GM10847 (cell line): ENCODE measurements around the gene HEATR3.

Experiments used
- POLR2A ChIP-seq: IDR thresholded peaks from 2 replicates; pipeline ENCODE4 v1.6.1; 2011; ENCODE audit not compliant: insufficient read length; ENCODE audit errors: extremely low read depth

HEATR3 gene

GRCh38 chr16:50040018-50040417 lies 25.8 kb upstream of the HEATR3 start:
- TF ChIP-seq POLR2A, result no peak

DNA sequence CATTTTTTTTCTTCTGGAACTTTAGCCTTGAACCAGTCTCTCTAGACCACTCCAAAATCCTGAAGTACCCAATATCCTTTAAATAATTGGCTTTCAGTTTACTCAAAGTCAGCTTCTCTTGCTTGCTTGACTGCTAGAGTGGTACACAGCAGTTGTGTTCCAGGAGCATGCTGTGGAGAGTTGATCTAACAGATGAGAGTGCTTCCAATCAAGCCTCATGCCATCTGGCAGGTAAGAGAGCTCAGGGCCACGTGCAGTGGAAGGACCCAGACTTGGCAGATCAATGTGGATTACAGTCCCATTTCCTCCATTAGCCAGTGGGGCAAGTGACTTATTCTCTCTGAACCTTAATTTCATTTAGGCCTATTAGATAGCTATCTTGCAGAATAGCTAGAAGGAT lies 25.1 kb upstream of the HEATR3 start:
- TF ChIP-seq POLR2A, result no peak

- no peak for TF ChIP-seq POLR2A
Observed at GRCh38 chr16:50043358-50043757, 22.4 kb upstream of the HEATR3 start.

DNA sequence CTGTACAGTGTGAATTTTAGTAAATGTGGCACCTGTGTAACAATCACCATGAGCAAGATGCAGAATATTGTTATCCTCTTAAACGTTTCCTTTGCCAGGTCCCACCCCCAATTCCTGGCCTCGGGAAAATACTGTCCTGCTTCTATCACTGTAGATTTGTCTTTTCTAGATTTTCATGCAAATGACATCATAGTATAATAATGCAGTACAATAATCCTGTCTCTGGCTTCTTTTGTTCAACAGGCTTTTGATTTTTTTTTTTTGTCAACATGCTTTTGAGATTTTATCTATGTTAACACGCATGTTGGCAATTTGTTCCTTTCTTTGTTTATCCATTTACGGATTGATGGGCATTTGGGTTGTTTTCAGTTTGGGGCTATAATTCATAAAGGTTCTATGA lies 20.4 kb upstream of the HEATR3 start:
- TF ChIP-seq POLR2A, result no peak

- no peak for TF ChIP-seq POLR2A
Observed at GRCh38 chr16:50046853-50047252, 18.9 kb upstream of the HEATR3 start.

GRCh38 chr16:50047864-50048263 lies 17.9 kb upstream of the HEATR3 start:
- TF ChIP-seq POLR2A, result no peak

DNA sequence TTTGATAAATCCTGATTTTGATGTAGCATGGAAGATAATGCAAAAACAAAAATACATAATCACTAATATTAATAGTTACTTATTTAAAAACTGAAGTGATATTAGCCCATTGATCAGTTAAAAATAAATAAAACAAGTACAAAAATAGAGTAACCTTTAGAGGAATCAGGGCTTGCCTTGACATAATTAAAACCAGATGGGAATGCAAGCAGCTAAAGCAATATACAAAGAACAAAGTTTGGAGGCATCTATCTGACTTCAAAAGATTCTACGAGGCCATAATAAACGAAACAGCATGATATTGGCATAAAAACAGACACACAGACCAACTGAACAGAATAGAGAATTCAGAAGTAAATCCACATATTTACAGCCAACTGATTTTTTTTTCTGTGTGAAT lies 15.0 kb upstream of the HEATR3 start:
- TF ChIP-seq POLR2A, result no peak

DNA sequence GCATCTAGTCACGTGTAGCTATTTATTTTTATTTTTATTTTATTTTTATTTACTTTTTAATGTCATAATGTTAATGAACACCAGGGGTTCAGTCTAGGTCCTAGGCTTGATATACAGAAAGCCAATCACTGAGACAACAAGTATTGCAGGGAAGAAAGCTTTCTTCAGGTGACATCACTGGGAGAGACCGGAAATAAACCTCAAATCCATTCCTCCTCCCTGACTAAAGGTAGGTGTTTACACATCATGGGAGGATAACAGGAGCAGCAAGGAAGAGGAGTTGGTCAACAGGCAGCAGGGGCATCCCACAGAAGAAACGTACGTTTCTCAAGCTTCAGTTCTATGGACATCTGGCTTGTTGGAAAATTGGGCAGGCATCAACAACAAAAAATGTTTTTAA lies 9.5 kb upstream of the HEATR3 start:
- TF ChIP-seq POLR2A, result no peak

DNA sequence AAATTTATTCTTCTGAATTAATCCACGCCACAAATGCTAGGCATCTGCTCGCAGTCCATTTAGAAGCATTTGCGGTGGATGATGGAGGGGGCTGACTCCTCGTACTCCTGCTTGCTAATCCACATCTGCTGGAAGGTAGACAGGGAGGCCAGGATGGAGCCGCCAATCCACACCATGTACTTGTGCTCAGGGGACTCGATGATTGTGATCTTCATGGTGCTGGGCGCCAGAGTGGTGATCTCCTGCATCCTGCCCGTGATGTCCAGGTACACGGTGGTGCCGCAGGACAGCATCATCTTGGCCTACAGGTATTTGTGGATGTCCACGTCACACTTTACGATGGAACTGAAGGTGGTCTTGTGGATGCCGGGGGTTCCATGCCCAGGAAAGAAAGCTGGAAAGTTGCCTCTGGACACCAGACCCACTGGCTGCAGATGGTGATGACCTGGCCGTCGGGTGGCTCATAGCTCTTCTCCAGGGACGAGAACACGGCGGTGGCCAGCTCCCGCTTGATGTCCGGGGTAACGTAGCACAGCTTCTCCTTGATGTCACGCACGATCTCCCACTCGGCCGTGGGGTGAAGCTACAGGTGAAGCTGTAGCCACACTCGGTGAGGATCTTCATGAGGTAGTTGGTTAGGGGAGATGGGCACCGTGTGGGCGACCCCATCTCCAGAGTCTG lies 7.5 kb upstream of the HEATR3 start:
- TF ChIP-seq POLR2A, result no peak

DNA sequence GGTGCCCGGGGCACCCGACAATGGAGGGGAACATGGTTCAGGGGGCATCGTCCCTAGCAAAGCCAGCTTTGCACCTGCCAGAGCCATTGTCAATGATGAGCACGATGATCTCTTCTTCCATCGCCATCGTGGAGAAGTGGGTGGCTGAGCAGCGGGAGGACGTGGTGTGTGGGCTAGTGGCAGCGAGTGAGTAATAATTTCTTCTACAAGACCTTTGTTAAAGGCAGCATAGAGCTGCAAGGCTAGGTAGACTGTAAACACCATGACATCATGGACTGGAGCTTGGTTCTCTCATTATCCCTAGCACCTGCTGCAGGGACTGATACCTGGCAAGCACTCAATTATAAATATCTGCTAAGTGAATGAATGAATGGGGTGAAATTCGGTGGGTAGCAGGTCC lies 6.7 kb upstream of the HEATR3 start:
- TF ChIP-seq POLR2A, result no peak

DNA sequence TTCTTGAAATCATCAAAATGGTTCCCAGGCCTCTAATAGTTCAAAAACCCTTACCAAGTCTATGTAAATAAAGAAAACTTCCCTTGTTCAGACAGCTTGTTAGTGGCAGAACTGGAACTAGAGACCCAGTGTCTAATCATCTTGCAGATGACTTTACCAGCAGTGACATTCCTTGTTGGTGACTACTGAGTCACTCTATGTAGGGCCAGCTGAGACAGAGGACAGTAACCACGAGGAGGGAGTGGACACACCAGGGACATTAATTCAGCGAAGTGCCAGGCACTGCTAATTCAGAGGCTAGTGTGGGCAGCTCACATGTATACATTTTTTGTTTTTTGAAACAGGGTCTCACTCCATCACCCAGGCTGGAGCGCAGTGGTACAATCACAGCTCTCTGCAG lies 6.1 kb upstream of the HEATR3 start:
- TF ChIP-seq POLR2A, result no peak

- TF ChIP-seq POLR2A, result no peak
Observed at GRCh38 chr16:50061326-50061725, 4.4 kb upstream of the HEATR3 start.

- TF ChIP-seq POLR2A, result no peak
Observed at GRCh38 chr16:50065241-50065623, 538 bp upstream of the HEATR3 start.

DNA sequence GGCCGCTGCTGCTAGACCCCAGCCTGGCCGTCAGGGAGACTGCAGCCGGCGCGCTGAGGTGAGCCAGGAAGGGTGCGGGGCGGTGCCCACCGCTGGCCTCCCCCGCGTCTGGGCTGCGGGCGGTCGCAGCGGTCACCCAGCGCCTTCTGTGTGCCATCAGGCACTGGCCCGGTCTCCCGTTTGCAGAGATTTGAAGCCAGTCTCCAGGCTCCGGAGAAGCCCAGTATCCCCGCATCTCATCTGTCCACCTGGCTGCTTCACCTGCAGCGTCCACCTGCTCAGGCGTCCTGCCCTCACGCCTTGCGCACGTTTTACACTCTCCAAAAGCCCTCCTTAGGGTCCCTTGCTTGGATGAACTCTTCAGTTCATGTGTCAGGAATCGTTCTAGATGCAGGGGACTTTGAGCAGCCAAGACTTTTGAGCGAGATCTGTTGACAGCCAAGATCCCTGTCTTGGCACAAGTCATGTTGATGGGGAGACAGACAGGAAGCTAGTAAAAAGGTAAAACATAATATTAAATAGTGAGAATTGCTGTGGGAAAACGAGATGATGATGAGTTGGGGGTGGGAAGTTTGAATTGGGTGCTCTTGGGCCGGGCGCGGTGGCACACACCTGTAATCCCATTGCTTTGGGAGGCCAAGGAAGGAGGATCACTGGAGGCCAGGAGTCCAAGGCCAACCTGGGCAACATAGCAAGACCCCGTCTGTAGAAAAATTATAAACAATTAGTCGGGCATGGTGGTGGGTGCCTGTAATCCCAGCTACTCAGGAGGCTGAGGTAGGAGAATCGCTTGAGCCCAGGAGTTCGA lies 916 bp downstream of the HEATR3 start:
- TF ChIP-seq POLR2A, result no peak

GRCh38 chr16:50067290-50067853 lies 1.6 kb downstream of the HEATR3 start:
- TF ChIP-seq POLR2A, result no peak

DNA sequence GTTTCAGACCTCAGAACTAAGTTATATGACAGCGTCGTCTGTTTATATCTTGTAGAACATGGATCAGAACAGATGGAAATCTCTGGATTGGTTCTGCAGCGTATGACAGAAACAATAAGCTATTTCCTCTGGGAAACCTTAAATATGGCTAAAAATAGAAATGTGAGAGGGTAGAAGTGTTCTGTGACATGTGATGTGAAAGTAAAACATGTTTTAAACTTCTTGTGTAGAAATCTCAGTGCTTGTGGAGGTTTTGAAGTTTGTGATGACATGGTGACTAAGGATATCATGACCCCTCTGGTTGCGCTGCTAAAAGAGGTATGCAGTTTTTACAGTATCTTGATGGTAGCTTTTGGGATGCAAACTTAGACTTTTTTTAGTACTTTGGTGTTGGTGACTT lies 2.8 kb downstream of the HEATR3 start:
- no peak for TF ChIP-seq POLR2A

DNA sequence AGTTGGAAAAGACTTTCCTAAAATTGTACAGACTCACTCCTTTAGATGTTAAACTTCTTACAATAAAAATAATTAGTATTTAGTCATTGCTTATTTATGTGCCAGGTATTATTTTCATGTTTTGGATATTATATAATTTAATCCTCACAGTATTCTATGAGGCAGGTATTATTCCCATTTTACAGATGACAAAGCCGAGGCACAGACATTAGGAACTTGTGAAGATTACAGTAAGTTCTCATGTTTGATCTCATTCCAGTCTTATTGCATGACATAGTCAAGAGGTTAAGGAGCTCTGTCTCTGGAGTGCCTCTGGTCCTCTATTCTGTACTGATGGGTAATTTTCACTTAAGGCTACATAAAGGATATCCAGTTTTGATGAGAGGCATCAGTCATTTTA lies 3.3 kb downstream of the HEATR3 start:
- TF ChIP-seq POLR2A, result no peak

DNA sequence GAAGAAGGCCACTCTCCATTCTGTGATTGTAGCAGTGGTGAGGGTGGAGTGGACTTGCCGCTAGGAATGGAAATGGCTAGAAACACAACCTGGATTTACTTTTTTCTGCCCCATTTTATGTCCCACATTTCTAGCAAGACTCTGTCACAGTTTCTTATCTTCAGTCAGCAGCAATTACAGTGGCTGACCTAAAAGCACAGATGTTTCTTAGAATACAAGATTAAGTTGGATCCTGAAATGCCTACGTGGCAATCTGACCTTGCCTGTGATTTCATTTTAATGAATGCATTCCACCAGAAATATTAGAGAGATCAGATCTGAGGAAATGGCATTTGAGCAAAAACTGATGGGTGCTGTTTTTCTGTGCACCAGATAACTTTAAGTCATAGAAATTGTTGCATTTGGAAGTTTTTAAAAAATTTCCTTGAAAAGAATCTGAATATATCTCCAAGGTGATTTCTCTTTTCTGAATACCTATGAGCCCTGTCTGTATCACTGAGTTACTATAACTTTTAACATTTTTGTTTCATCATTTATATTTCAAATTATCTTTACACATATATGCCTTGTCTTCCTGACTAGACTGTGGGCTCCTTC lies 5.4 kb downstream of the HEATR3 start:
- no peak for TF ChIP-seq POLR2A
